ENCODE data around the gene C10orf67. TPM values are rescaled to one million over a fixed set of nuclear protein-coding genes. Genes with fewer than 3 reads are reported as not detected.
"Not testable (repeated sequence)": the region's sequence is repeated elsewhere in the genome, so short reads cannot be mapped to it uniquely, and the experiment has no call there.

C10orf67 gene
- total RNA-seq, 2 donors from 2014 or later = not detected

DNA sequence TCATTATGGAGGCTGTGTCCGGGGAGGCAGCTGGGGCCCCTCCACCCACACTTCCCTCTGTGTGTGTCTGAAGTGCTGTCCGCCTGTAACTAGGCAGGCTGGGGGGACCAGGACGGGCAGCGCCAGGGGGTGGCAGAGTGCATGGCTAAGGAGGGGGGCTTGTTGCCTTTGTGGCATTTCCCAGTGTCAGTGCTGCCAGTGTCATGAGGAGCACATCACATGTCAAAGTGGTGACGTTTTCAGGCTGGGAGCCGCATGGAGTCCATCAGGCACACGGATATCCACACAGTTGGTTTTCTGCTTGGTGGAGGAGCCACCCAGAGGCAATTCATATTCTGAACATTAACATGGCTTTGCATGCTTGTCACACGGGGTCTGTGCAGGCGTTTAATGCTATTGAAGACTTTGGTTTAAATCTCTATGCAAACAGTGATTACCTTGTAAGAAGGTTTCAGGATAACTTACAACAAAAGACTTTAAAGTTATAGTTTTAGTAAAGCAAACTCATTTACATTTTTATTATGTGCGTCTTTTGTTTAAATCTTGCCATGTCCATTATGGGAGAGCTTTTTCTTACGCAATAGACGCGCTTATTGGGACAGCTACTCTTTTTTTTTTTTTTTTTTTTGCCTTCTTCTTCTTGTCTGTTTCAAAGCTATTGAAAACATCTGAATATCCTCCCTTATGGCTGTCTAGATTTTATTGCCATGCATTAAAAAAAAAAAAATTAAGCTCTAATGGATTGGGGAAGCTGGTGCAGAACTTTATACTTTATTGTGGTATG lies 52.9 kb downstream of the C10orf67 start:
- ATAC-seq (no peak), DNase-seq (no peak)
- intact Hi-C loops (cut with DNase I, micrococcal nuclease) = no loop called here

DNA sequence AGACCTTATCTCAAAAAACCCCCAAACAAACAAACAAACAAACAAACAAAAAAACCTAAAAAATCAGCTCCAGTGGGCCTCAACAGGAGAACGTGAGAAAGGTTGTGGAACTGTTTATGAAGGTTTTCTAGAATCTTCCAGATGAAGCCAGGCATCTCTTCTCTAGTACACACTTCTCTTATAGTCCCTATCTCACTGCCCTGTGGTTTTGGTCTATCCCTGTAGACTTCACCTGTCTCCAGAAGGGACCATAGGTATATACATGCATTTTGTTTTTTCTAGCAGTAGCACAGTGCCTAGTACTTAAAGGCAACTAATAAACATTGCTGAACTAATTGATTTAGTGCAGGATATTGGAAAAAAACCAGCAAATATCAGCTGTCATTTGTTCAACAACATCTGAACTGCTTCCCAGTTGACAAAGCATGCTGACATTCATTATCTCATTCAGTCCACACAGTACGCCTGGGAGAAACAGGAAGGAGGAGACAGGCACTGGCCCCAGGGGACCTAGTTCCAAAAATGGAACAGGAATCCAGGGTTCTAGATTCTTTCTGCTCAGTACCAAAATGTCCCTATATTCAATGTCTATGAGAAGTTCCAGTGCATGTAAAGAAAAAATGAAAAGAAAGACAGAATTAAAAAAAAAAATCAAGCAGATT lies 59.8 kb downstream of the C10orf67 start:
- intact Hi-C loops (cut with DNase I, micrococcal nuclease) = no loop called here
- ATAC-seq (no peak), DNase-seq (no peak)

DNA sequence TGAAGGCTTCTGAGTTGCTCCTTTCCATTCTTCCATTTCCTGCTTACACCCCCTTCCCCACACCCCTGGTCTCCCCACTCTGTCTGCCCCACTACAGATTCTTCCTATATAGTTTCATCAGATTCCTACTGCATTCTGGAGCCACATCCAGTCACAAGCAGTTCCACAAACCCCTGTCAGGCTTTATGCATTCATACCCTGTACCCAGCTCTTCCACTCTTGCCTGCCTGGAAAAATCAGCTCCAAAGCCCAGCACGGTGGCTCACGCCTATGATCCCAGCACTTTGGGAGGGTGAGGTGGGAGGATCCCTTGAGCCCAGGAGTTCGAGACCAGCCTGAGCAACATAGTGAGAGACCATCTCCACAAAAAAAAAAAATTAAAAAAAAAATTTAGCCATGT lies 60.4 kb downstream of the C10orf67 start:
- intact Hi-C loops (cut with DNase I, micrococcal nuclease) = no loop called here
- DNase-seq (no peak), ATAC-seq (no peak)

DNA sequence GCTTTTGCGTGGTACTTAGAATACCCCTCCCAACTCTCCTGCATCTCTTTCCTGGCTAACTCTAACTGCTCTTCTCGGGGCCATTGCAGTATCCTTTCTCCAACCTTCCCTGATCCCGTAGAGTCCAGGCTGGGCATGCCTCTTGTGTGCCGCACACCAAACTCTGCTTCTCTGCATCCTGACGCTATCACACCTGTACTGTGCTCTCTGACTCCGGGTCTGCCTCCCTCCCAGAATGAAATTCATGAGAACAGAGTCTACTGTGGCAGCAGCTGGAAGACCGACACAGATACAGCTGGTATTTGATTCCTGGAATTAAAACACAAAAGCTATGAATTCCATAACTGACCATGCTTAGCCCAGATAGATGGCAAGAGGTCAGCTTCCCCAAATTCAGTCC lies 60.9 kb downstream of the C10orf67 start:
- intact Hi-C loops (cut with DNase I, micrococcal nuclease) = no loop called here
- DNase-seq (no peak), ATAC-seq (no peak)

DNA sequence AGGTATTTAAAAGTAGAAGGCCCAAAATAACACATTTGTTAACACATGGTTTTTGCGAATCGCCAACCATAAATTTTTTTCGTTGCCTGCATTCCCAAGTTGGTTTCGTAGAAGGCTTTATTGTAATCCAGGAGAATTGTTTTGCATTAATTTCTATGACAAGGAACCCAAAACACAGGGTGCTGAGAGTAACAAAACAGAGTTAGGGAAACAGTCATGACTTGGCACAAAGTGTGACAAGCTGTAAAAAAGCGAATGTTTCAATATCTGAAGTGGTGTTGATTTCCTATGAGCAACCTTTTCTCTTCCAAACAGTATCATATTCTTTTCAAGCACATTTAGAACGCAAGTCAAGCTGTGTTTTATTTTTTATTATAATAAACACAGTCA lies 63.6 kb downstream of the C10orf67 start:
- DNase-seq = no peak
- intact Hi-C loops (cut with DNase I, micrococcal nuclease) = no loop called here
- no peak for ATAC-seq

DNA sequence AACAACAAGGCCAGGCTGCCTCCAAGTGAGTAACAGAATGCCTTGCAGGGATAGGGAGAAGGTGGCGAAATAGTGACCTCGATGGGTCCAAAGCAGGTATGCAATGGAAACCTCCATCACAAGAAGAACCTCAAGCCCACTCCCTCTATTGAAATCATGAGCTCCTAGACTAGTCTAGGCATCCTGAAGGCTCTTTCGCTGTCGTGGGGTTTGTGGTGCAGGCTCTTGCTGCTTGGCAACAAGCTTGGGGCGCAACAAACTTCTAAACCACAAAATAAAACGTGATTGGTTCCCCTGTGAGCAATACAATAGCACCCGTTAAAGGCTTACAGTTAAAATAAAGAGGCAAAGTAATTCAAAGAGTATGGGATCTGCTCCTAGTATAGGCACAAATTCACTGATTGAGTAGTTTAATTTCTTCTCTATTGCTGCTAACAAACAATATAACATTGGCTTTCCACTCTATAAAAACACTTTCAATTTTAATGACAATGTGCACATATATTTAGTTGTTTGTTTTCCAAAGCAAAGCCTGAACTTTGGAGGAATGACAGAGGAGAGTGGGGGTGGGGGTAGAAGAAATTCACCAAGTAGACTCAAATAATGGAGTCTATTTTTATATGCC lies 64.1 kb downstream of the C10orf67 start:
- ATAC-seq = no peak
- intact Hi-C loops (cut with DNase I, micrococcal nuclease) = no loop called here
- no peak for DNase-seq

DNA sequence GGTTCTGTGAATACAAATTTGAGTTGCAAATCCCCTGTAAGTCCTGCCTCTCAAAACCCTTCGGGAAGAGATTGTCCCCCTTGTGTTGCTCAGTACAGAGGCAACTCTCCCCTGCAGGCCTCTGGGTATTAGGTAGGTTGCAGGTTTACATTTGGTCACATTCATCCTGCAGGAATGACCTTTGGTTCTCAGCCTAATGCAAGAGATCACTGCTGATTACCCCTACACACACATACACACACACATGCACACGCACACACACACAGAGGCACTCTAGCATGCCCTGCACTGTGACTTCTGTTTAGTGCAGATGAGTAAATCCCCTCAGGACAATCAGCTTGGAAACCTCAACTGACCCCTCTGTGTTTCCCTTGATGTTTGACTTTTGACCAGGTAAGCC lies 69.2 kb downstream of the C10orf67 start:
- intact Hi-C loops (cut with DNase I, micrococcal nuclease) = no loop called here
- no peak for DNase-seq
- ATAC-seq = no peak

DNA sequence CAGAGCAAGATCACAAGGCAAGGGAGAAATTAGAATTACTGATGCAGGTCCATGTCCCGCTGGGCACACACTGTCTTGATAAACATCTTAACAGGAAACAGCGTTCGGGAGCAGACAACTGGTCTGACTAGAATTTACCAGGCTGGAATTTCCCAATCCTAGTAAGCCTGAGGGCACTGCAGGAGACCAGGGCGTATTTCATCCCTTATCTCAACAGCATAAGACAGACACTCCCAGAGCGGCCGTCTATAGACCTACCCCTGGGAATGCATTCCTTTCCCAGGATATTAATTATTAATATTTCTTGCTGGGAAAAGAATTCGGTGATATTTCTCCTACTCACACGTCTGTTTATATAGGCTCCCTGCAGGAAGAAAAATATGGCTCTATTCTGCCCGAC lies 70.4 kb downstream of the C10orf67 start:
- DNase-seq; ATAC-seq; intact Hi-C loops (cut with DNase I, micrococcal nuclease): not testable (repeated sequence)

DNA sequence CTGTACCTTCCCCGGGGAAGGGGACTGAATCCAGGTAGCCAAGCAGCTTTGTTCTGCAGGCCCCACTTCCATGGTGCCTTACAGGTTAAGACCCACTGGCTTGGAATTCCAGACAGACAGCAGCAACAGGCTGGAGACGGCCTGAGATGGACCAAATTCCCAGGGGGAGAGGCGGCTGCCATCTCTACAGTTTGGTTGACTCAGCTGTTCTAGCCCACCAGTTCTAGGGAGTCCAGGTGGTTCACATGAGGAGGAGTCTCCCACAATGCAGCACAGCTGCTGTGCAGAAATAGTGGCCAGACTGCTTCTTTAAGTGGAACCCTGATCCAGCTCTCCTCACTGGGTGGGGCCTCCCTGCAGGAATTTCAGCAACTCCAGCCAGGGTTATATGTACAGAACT lies 74.1 kb downstream of the C10orf67 start:
- intact Hi-C loops (cut with DNase I, micrococcal nuclease) = no loop called here
- ATAC-seq (no peak), DNase-seq (no peak)

DNA sequence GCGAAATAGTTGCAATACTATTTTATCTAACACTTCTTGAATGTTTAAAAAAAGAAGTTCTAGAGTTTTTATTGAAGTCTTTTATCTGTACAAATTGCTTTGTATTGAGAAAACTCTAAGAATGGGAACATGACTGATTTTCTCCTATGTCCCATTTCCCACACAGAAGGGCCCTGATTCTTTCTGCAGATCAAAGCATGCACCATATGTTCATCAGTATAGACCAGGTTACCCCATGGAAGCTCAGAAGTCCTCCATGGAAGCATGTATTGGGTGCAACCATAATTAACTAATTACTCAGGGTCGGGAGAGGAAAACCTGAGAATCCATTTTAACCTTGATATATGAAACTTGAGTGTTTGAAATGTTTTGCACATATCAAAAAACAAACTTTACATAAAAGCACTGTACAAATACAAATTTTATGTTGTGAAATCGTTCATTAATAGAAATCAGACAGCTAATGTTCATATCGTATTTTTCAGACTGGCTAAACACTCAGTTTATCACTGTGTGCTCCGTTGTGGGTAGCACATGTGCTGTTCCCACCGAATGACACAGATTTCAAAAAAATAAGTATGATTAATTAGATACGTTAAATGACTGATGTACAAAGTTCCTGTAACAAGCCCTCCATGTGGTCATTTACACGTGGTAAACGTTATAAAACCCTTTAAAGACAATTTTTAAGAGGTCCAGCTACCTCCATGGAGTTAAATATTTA lies 81.0 kb downstream of the C10orf67 start:
- no peak for ATAC-seq

DNA sequence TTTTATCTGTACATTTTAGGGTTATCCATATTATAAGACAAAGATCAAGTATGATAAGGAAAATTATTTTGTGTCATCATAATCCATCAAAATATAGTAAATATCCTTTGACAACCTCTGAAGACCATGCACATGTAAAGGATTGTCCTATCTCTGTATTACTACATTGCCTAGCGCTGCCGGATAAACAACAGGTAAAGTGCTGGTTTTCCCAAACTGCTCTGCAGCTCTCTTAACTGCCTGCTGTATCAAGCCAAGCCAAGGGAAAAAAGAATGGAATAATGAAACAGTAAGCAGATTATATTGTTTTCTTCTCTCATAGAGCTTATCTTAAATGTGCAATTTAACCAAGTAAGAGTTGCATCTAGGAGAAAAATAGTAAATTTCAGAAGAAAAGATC lies 81.7 kb downstream of the C10orf67 start:
- intact Hi-C loops (cut with DNase I, micrococcal nuclease) = no loop called here
- no peak for ATAC-seq
- DNase-seq = no peak

More for the DNA sequence above, 81.0 kb downstream of the C10orf67 start:
- DNase-seq = no peak
- intact Hi-C loops (cut with DNase I, micrococcal nuclease) = no loop called here

DNA sequence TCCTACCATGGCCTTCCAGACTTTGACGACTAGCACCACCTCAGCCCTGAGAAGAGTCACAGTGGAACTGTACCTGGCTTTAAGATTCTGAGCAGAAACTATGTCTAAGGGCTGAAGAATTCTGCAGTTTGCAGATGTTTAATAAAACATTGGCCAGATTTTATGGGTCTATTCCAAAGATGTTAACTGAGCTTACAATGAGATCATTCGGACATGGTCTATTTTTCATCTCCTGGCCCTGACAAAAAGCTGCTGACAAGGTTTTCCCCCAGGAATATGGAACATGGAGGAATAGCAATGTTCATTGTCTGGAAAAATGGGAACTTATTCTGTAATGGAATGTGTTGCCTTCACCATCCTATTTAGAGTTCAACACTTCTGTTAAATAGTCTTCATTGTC lies 86.1 kb downstream of the C10orf67 start:
- intact Hi-C loops (cut with DNase I, micrococcal nuclease) = no loop called here
- DNase-seq = no peak

DNA sequence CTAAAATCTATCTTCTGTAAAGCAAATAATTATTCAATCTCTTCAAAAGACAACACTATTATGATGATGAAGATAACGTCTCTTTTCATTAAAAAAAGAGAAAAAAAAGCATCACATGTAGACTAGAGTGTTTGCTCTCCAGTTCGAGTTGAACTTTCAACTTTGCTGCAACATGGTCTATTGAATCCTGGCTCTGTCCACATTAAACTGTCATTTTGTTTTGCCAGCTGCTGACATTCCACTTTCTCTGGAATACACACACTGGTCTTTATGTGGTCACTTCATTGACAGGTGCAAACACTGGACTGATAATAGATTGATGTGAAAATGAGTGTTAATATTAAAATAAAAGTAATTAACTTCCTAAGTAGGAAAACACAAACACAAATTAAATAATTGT lies 90.8 kb downstream of the C10orf67 start:
- intact Hi-C loops (cut with DNase I, micrococcal nuclease) = no loop called here
- DNase-seq = no peak
- no peak for ATAC-seq

More for the DNA sequence above, 86.1 kb downstream of the C10orf67 start:
- no peak for ATAC-seq

DNA sequence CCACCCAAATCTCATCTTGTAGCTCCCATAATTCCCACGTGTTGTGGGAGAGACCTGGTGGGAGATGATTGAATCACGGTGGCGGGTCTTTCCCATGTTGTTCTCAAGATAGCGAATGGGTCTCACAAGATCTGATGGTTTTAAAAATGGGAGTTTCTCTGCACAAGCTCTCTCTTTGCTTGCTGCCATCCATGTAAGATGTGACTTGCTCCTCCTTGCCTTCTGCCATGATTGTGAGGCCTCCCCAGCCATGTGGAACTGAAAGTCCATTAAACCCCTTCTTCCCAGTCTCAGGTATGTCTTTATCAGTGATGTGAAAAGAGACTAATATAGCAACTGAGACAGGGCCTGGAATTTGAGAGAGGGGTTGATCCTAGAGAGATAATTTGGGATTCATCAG lies 91.7 kb downstream of the C10orf67 start:
- intact Hi-C loops (cut with DNase I, micrococcal nuclease); DNase-seq; ATAC-seq: not testable (repeated sequence)

DNA sequence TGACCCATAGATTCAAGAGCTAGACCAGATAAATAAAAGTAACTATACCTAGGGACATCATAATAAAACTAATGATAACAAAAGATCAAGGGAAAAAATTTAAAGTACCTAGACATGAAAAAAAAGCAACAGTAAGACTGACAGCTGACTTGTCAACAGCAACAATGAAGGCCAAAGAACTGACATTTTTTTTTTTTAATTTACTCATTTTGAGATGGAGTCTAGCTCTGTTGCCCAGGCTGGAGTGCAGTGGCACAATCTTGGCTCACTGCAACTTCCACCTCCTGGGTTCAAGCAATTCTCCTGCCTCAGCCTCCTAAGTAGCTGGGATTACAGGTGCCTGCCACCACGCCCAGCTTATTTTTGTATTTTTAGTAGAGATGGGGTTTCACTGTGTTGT lies 102.8 kb downstream of the C10orf67 start:
- intact Hi-C loops (cut with DNase I, micrococcal nuclease); DNase-seq; ATAC-seq: not testable (repeated sequence)

DNA sequence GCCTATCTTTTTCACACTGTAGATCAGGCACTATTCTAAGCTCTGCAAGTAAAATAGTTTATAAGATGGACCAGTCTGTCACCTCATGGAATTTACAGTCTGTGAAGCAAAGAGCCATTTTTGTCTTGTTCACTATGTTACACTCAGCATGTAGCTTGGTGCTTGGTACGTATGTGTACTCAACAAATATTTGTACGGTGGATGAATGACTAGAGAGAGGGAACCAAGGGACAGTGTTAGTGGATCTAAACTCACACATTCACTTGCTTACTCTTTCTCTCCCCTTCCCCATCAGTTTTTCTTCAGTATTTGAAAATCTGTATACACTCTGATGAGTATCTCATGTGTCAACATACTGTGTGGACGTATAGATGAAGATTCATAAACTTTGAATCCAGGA lies 106.6 kb downstream of the C10orf67 start:
- no peak for DNase-seq
- ATAC-seq = no peak
- intact Hi-C loops (cut with DNase I, micrococcal nuclease) = no loop called here

DNA sequence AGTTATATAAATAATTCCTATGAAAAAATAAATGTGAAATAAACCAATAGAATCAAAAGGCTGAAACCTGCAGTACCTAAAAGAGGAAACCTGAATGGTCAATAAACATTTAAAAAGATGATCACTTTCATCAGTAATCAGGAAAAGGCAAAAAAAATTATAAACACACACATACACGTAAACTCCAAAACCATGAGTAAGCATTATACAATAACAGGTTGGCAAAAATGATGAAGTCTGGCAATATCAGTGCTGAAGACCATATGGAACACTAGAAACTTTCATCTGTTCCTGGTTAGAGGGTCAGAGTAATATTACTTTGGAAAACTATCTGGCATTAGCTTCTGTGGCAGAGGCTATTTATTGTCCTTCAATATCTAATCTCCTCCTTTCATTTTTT lies 114.0 kb downstream of the C10orf67 start:
- DNase-seq (no peak), ATAC-seq (no peak)
- intact Hi-C loops (cut with DNase I, micrococcal nuclease) = no loop called here

DNA sequence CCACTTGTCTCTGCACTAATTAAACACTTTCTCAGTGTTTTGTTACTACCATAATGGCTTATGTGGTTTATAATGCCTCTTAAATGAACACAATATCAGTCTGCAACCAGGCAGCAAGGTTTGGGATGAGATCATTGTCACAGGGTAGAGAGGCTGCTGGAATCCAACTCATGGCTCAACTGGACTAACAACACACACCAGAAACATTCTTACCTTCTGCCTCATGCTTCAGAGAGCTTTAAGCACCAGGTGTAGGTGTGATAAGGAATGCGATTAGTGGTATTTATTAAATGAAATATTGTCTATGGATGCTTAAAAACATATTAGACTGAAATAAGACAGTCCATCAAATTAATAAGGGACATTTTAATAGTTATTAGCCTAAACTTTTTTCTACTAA lies 127.1 kb downstream of the C10orf67 start:
- ATAC-seq = no peak
- intact Hi-C loops (cut with DNase I, micrococcal nuclease) = no loop called here
- DNase-seq = no peak

DNA sequence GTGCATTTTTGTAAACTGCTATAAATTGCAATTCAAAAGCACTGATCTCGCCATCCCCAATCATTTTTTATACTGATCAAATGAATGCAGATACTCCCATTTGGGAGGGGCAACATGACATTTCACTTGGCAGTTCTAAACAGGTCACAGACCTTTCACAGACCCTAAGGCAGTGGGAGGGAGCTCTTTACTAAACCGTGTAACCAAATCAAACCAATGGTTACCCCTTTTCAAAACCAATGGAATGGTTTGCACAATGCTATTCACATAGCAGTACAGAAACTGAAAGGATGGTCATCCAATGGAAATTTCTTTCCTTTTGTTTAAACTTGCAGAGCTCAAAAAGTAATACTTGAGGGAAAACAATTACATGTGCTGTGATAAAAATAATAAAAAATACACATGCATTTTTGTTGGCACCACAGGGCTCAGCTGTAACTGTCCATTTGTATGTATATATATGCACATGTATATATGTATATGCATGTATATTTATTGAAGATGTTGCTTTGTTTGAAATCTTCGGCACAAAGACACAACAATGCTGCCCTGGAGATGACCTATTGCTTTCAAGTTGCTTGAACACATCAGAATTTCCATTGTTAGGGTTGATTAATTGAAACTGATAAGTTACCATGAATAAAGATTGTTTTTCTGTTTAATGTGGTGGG lies 138.5 kb downstream of the C10orf67 start:
- intact Hi-C loops (cut with DNase I, micrococcal nuclease) = no loop called here
- ATAC-seq = no peak

More for the DNA sequence above, 138.5 kb downstream of the C10orf67 start:
- no peak for DNase-seq

Data from left colon (tissue), 2 donors.